K562 (cell line): ENCODE results near the gene ATP7B. TPM values are rescaled to one million over a fixed set of nuclear protein-coding genes. Genes with fewer than 3 reads are reported as not detected.

Experiments
- ATAC-seq: fragments of 200-7000 bp; cut with Tn5 transposase; 3 replicates; pipeline ENCODE4 v1.9.1; 2020; ENCODE audit warnings: moderate library complexity
- BruUV-seq: library from RNA; stranded (reverse); fragments of 400-500 nt; replicated peaks from 2 replicates; lab custom pipeline; 2021; lab: Mats Ljungman, UMichigan
- CTCF ChIA-PET: fragments of 300-600 bp; formaldehyde crosslinking; extraction: SDS; loops from one replicate; lab custom pipeline; 2021; ENCODE audit warnings: low intra/inter-chr PET ratio; lab: Yijun Ruan, JAX
- POLR2A ChIA-PET: fragments of 300-600, 350-650 bp; sonication (Branson Sonifier 250); formaldehyde crosslinking; extraction: SDS; loops from one replicate; lab custom pipeline; 2021; ENCODE audit warnings: antibody characterized with exemption, inconsistent platforms; lab: Yijun Ruan, JAX
- DNase-seq, 4 experiments: peaks; one replicate each; pipeline versions ENCODE4 v3.0.0 to v3.0.0-alpha.2; 2011 to 2018; ENCODE audit warnings: low spot score in 3 of 4, mixed read lengths in 3 of 4; ENCODE audit errors: extremely low read depth in 1 of 4
- FAIRE-seq: peaks from 2 replicates; lab custom pipeline; 2011; peaks lifted over from hg19 to GRCh38; lab: Jason Lieb, UNC
- H2AFZ ChIP-seq: 2 replicates; pipeline ENCODE4 v1.6.0; 2011; ENCODE audit warnings: low read depth, low read length, control low read depth, inconsistent platforms
- H3K27ac ChIP-seq: fragments of 200-600 bp; 3 replicates; pipeline ENCODE4 v1.8.0; 2011; ENCODE audit warnings: low read depth, mild to moderate bottlenecking, control low read depth, inconsistent platforms, low read length, moderate library complexity, mixed read lengths; ENCODE audit errors: extremely low read depth
- H3K27me3 ChIP-seq, 2 experiments: fragments of 300-600 bp in 1 of 2; 2 replicates in 1 of 2; 3 replicates in 1 of 2; pipeline versions ENCODE4 v1.6.0 to v1.8.0; 2011; ENCODE audit warnings: inconsistent platforms in 2 of 2, low read length in 2 of 2, mild to moderate bottlenecking in 1 of 2, mixed read lengths in 1 of 2, moderate library complexity in 1 of 2; ENCODE audit not compliant: control insufficient read depth in 2 of 2, insufficient read depth in 2 of 2
- H3K36me3 ChIP-seq: fragments of 300-600 bp; 3 replicates; pipeline ENCODE4 v1.8.0; 2011; ENCODE audit warnings: mild to moderate bottlenecking, low read length, inconsistent platforms; ENCODE audit not compliant: control insufficient read depth, insufficient read depth
- H3K4me1 ChIP-seq, 2 experiments: fragments of 200-600 bp in 1 of 2; replicated peaks in 1 of 2; 2 replicates in 1 of 2; 3 replicates in 1 of 2; pipeline versions ENCODE4 v1.5.1 to v1.8.0; 2011; ENCODE audit warnings: inconsistent platforms in 2 of 2, low read length in 2 of 2, mild to moderate bottlenecking in 1 of 2, mixed read lengths in 1 of 2, moderate library complexity in 1 of 2; ENCODE audit not compliant: control insufficient read depth in 2 of 2, insufficient read depth in 2 of 2
- H3K4me2 ChIP-seq: 2 replicates; pipeline ENCODE4 v1.6.1; 2011; ENCODE audit warnings: low read length, control low read depth, inconsistent platforms, mixed read lengths; ENCODE audit not compliant: insufficient read depth
- H3K4me3 ChIP-seq: fragments of 200-600 bp; sonication (generic), shearing (Covaris generic); 2 replicates; pipeline ENCODE4 v1.5.1; 2016; ENCODE audit warnings: control low read depth, inconsistent platforms
- H3K79me2 ChIP-seq: fragments of 200-600 bp; 3 replicates; pipeline ENCODE4 v1.8.0; 2011; ENCODE audit warnings: low read length, inconsistent platforms; ENCODE audit not compliant: control insufficient read depth, insufficient read depth
- H3K9ac ChIP-seq, 2 experiments: 2 replicates each; pipeline versions ENCODE4 v1.6.0 to v1.6.1; 2011; ENCODE audit warnings: low read depth in 2 of 2, low read length in 2 of 2, control low read depth in 1 of 2, inconsistent platforms in 1 of 2, mild to moderate bottlenecking in 1 of 2, mixed read lengths in 1 of 2; ENCODE audit not compliant: insufficient read depth in 1 of 2
- H3K9me1 ChIP-seq: one replicate; pipeline ENCODE4 v1.6.0; 2011; ENCODE audit warnings: inconsistent platforms, mild to moderate bottlenecking, low read length, moderate library complexity; ENCODE audit not compliant: control insufficient read depth, insufficient read depth
- H3K9me3 ChIP-seq: replicated peaks from 2 replicates; pipeline ENCODE4 v1.5.1; 2011; ENCODE audit warnings: low read depth, low read length, inconsistent platforms; ENCODE audit not compliant: control insufficient read depth, insufficient read depth
- H4K20me1 ChIP-seq: replicated peaks from 2 replicates; pipeline ENCODE4 v1.6.1; 2011; ENCODE audit warnings: low read length, inconsistent platforms, mixed read lengths; ENCODE audit not compliant: control insufficient read depth, insufficient read depth
- DEAF1 ChIP-seq: fragments of 450-650 bp; formaldehyde crosslinking; IDR thresholded peaks from 2 replicates; pipeline ENCODE4 v1.4.0; 2020; ENCODE audit warnings: mild to moderate bottlenecking, moderate library complexity
- E2F6 ChIP-seq, 2 experiments: IDR thresholded peaks; 2 replicates each; pipeline ENCODE4 v1.6.1; 2011; ENCODE audit warnings: borderline replicate concordance in 1 of 2, control low read depth in 1 of 2, low read depth in 1 of 2, low read length in 1 of 2, mild to moderate bottlenecking in 1 of 2, mixed read lengths in 1 of 2, moderate library complexity in 1 of 2; ENCODE audit not compliant: insufficient read depth in 1 of 2, insufficient read length in 1 of 2, poor library complexity in 1 of 2, severe bottlenecking in 1 of 2; ENCODE audit errors: extremely low read depth in 1 of 2
- EGR1 ChIP-seq: fragments of 450-650 bp; conservative IDR thresholded peaks from 2 replicates; pipeline ENCODE4 v1.6.1; 2017; ENCODE audit warnings: mild to moderate bottlenecking
- GABPB1 ChIP-seq: sonication (generic); formaldehyde crosslinking; IDR thresholded peaks from 2 replicates; pipeline ENCODE4 v1.8.0; 2022; ENCODE audit warnings: mild to moderate bottlenecking, missing genetic modification reagents
- PHB2 ChIP-seq: fragments of 450-650 bp; IDR thresholded peaks from 2 replicates; pipeline ENCODE4 v1.6.1; 2017; ENCODE audit warnings: low read depth
- RREB1 ChIP-seq: fragments of 250-450 bp; sonication (Bioruptor Pico); IDR thresholded peaks from 2 replicates; pipeline ENCODE4 v1.4.0; 2020
- YBX1 ChIP-seq: fragments of 450-650 bp; IDR thresholded peaks from 2 replicates; pipeline ENCODE4 v1.7.1; 2016; ENCODE audit warnings: mild to moderate bottlenecking
- ZSCAN29 ChIP-seq: fragments of 450-650 bp; IDR thresholded peaks from 2 replicates; pipeline ENCODE4 v1.6.1; 2017
- WGBS: fragments of 100-300 bp; shearing (Covaris generic); methylation state at CpG from one replicate; pipeline ENCODE4 v1.1.6; 2016; ENCODE audit warnings: low coverage, mixed read lengths; ENCODE audit not compliant: insufficient coverage; ENCODE audit errors: missing lambda C conversion rate; 5-methylcytosine and 5-hydroxymethylcytosine counted together
- in situ Hi-C: fragments of 300-500 bp; cut with MboI; formaldehyde crosslinking; loops from 4 replicates; pipeline ENCODE4 v1.15.0; 2018; ENCODE audit warnings: inconsistent platforms, mixed read lengths
- intact Hi-C: fragments of 100-400 bp; cut with micrococcal nuclease; formaldehyde crosslinking; loops from 2 replicates; pipeline ENCODE4 v1.14.2; 2022
- polyA plus RNA-seq, 8 experiments: library from polyadenylated mRNA; depleted of rRNA in 4 of 8; stranded (reverse) in 5 of 8; unstranded in 3 of 8; fragments of >200 nt; fragmentation: Nextera tagmentation in 2 of 8; fragmentation: Illumina TruSeq in 1 of 8; extraction: Ambion mirVana in 2 of 8; extraction: Trizol in 1 of 8; gene quantifications; 2 replicates each; pipeline versions ENCODE4 v1.2.1 to v1.2.3, GENCODE V29; 2011 to 2014; ENCODE audit warnings: inconsistent platforms in 1 of 8, missing spikeins in 1 of 8
- total RNA-seq, 7 experiments: library from RNA; depleted of rRNA in 6 of 7; stranded (reverse); fragments of >200 nt in 6 of 7; fragmentation: Illumina TruSeq in 2 of 7; extraction: Trizol in 2 of 7; gene quantifications; 2 replicates each; pipeline versions ENCODE4 v1.2.1 to v1.2.3, GENCODE V29; 2011 to 2021; ENCODE audit warnings: low replicate concordance in 1 of 7

ATP7B gene
- total and polyA plus RNA-seq, 9 of the 15 experiments (the other 6 are each of a cell fraction or from before 2014, with no cell fraction given), result 1.1 to 20.4 (median 8.5) TPM

- 87% methylated on average over 2 of the region's 2 CpGs for WGBS
- Histone ChIP-seq H2AFZ (no peak overlapping the region), H3K4me3 (no peak overlapping the region), H3K9ac (no peak overlapping the region), H4K20me1 (no peaks in the 10 kb centered on the region), H3K4me1 (no peaks in the 10 kb centered on the region; a peak in 2 of 5 replicates), H3K9me3 (peaks cover 5% of the 10 kb centered on the region), H3K36me3 (peaks cover 10% of the 10 kb centered on the region; the same call in 2 of the 3 replicates)
- in situ Hi-C loops, result no loop called here
- BruUV-seq, result no TSS peak
- FAIRE-seq, result no peak
- ChIA-PET CTCF (no interaction called here), POLR2A (interaction anchor here (0.8 kb wide), 1 partner anchor 135 kb away, joined by 3 read pairs; no protein-coding TSS in a partner anchor)
- ATAC-seq, result no peak
- no peak for DNase-seq
- TF ChIP-seq DEAF1 (CRISPR knock-in tag), result no peak
- no peak for TF ChIP-seq PHB2
- no peak for TF ChIP-seq E2F6 (IDR thresholded peaks at IDR 0.05; ENCODE audit: borderline replicate concordance in 1 of 2, extremely low read depth in 1 of 2, insufficient read depth in 1 of 2, insufficient read length in 1 of 2, low read depth in 1 of 2, low read length in 1 of 2, poor library complexity in 1 of 2, severe bottlenecking in 1 of 2)
- no peak for TF ChIP-seq YBX1
- TF ChIP-seq GABPB1 (CRISPR knock-in tag), result no peak
- TF ChIP-seq ZSCAN29, result no peak
- TF ChIP-seq EGR1, result no peak
- no peak for TF ChIP-seq RREB1
- TF ChIP-seq, all 486 proteins: peak for 0
- Histone ChIP-seq H3K27me3 (no peaks in the 10 kb centered on the region), H3K27ac (no peak overlapping the region), H3K9me1 (no peaks in the 10 kb centered on the region), H3K4me2 (no peak overlapping the region), H3K79me2 (no peaks in the 10 kb centered on the region)
- intact Hi-C loops, result no loop called here
Observed at GRCh38 chr13:52033039-52033438, 21.8 kb upstream of the ATP7B start.
